SU-DHL-6 (cell line): Measurements from ENCODE around the gene HNRNPM.

Experiments used
- CTCF ChIP-seq: fragments of 200-600 bp; sonication (generic); IDR thresholded peaks from one replicate; pipeline ENCODE4 v1.5.1; 2017; ENCODE audit warnings: antibody characterized with exemption, mild to moderate bottlenecking, low read length, moderate library complexity; ENCODE audit not compliant: insufficient read depth, poor library complexity, severe bottlenecking
- EZH2phosphoT487 ChIP-seq: fragments of 200-600 bp; sonication (generic), shearing (Covaris generic); conservative IDR thresholded peaks from 2 replicates; pipeline ENCODE4 v1.6.1; 2018; ENCODE audit warnings: mild to moderate bottlenecking, antibody characterized with exemption, low read length, moderate library complexity, mixed read lengths

- TF ChIP-seq CTCF = no peak
- no peak for TF ChIP-seq EZH2phosphoT487
Measured at GRCh38 chr19:8423817-8424223, 21.0 kb upstream of the HNRNPM start.
